Measurements from ENCODE around the gene ITGAV. TPM values are rescaled to one million over a fixed set of nuclear protein-coding genes. Genes with fewer than 3 reads are reported as not detected.

ITGAV gene
- total RNA-seq, 5 donors from 2014 or later (not counting 1 experiment from before 2014, with no cell fraction given): 5.8 to 9.5 (median 5.9) TPM

DNA sequence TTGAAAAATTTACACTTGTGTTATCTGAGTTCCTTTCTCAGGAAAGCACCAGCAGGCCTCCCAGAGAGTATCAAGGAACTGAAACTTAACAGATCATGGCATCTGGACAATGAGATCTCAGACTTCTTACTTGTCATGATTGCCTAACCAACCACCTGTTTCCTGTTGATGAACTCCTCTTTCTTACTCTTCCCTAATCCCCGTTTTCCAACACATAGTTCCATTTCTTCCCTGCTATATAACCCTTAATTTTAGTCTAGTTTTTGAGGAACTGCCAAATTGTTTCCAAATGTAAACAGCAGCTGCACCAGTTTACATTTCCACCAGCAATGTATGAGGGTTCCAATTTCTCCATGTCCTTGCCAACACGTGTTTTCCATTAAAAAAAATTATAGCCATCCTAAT is 98.0 kb downstream of the ITGAV start:
- ATAC-seq (replicated peaks in 1 of 4): no peak
- DNase-seq: no peak
- Histone ChIP-seq H3K4me3 (ENCODE audit: control insufficient read depth in 1 of 2, extremely low read depth in 1 of 2, low read length in 1 of 2) (no peak overlapping the region), H3K9me3 (no peaks in the 10 kb centered on the region), H3K4me1 (ENCODE audit: control insufficient read depth in 1 of 2, extremely low read depth in 1 of 2, insufficient read depth in 2 of 2, low read length in 2 of 2) (no peaks in the 10 kb centered on the region), H3K27ac (ENCODE audit: low read length) (no peak overlapping the region), H3K27me3 (replicated peaks in 1 of 2; ENCODE audit: control insufficient read depth in 2 of 2, extremely low read depth in 1 of 2, insufficient read depth in 2 of 2, low read length in 1 of 2) (no peaks in the 10 kb centered on the region), H3K36me3 (ENCODE audit: control insufficient read depth in 2 of 2, extremely low read depth in 1 of 2, insufficient read depth in 1 of 2, low read length in 1 of 2) (no peaks in the 10 kb centered on the region)
- ChIA-PET CTCF (no interaction called here), POLR2A (no interaction called here)
- H3K27ac Mint-ChIP-seq: no peak overlapping the region
- peaks cover 9 to 19% (median 15%) of the 10 kb centered on the region in 3 donors for H3K9me3 Mint-ChIP-seq
- peaks cover 11 to 18% of the 10 kb centered on the region in 2 donors for H3K27me3 Mint-ChIP-seq
- no peaks in the 10 kb centered on the region for H3K4me1 Mint-ChIP-seq
- H3K4me3 Mint-ChIP-seq: no peak overlapping the region
- no CpG with 5 or more reads among the region's 2 CpGs for WGBS (ENCODE audit: insufficient coverage)
- H3K36me3 Mint-ChIP-seq: peaks cover 3% of the 10 kb centered on the region

DNA sequence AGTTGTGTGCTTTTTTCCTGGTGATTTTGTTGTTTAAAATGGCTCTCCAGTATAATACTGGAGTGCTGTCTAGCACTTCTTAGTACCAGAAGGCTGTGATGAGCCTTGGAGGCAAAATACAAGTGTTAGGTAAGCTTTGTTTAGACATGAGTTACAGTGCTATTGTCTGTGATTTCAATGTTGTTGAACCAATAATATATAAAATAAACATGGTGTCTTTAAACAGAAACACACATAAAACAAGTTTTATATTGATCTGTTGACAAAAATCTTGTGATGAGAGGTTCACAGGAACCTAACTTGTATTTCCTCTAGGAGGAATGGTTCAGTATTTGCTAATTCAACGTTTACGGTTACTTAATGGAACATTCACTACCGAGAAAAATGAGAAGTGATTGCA is 99.0 kb downstream of the ITGAV start:
- ATAC-seq (replicated peaks in 1 of 4) (no peak), DNase-seq (no peak)
- H3K27ac Mint-ChIP-seq: no peak overlapping the region
- no peaks in the 10 kb centered on the region for H3K9me3 ChIP-seq
- H3K36me3 ChIP-seq (ENCODE audit: control insufficient read depth in 2 of 2, extremely low read depth in 1 of 2, insufficient read depth in 1 of 2, low read length in 1 of 2): no peaks in the 10 kb centered on the region
- ChIA-PET CTCF (no interaction called here), POLR2A (no interaction called here)
- peaks cover 0 to 3% of the 10 kb centered on the region in 2 experiments for H3K27me3 ChIP-seq (replicated peaks in 1 of 2; ENCODE audit: control insufficient read depth in 2 of 2, extremely low read depth in 1 of 2, insufficient read depth in 2 of 2, low read length in 1 of 2)
- H3K4me1 ChIP-seq (ENCODE audit: control insufficient read depth in 1 of 2, extremely low read depth in 1 of 2, insufficient read depth in 2 of 2, low read length in 2 of 2): peaks cover 0 to 3% of the 10 kb centered on the region in 2 experiments
- H3K36me3 Mint-ChIP-seq: peaks cover 3% of the 10 kb centered on the region
- H3K4me3 Mint-ChIP-seq: no peak overlapping the region
- H3K4me1 Mint-ChIP-seq: no peaks in the 10 kb centered on the region
- H3K27ac ChIP-seq (ENCODE audit: low read length): no peak overlapping the region
- H3K27me3 Mint-ChIP-seq: peaks cover 16 to 23% of the 10 kb centered on the region in 2 donors
- no peak overlapping the region for H3K4me3 ChIP-seq (ENCODE audit: control insufficient read depth in 1 of 2, extremely low read depth in 1 of 2, low read length in 1 of 2)
- WGBS (ENCODE audit: insufficient coverage): no CpG with 5 or more reads among the region's 3 CpGs
- peaks cover 5 to 19% (median 15%) of the 10 kb centered on the region in 3 donors for H3K9me3 Mint-ChIP-seq

GRCh38 chr2:186690786-186691185 is 100.9 kb downstream of the ITGAV start:
- Histone ChIP-seq H3K27me3 (replicated peaks in 1 of 2; ENCODE audit: control insufficient read depth in 2 of 2, extremely low read depth in 1 of 2, insufficient read depth in 2 of 2, low read length in 1 of 2) (peaks cover 0 to 9% of the 10 kb centered on the region in 2 experiments), H3K36me3 (ENCODE audit: control insufficient read depth in 2 of 2, extremely low read depth in 1 of 2, insufficient read depth in 1 of 2, low read length in 1 of 2) (no peaks in the 10 kb centered on the region), H3K4me1 (ENCODE audit: control insufficient read depth in 1 of 2, extremely low read depth in 1 of 2, insufficient read depth in 2 of 2, low read length in 2 of 2) (peaks cover 3 to 9% of the 10 kb centered on the region in 2 experiments), H3K27ac (ENCODE audit: low read length) (no peak overlapping the region), H3K9me3 (no peaks in the 10 kb centered on the region), H3K4me3 (ENCODE audit: control insufficient read depth in 1 of 2, extremely low read depth in 1 of 2, low read length in 1 of 2) (no peak overlapping the region)
- peaks cover 7 to 13% (median 11%) of the 10 kb centered on the region in 3 donors for H3K4me1 Mint-ChIP-seq
- peaks cover 32 to 41% of the 10 kb centered on the region in 2 donors for H3K27me3 Mint-ChIP-seq
- no CpG with 5 or more reads among the region's 2 CpGs for WGBS (ENCODE audit: insufficient coverage)
- ATAC-seq (replicated peaks in 1 of 4): no peak
- no peak for DNase-seq
- H3K27ac Mint-ChIP-seq: no peak overlapping the region
- H3K36me3 Mint-ChIP-seq: peaks cover 3% of the 10 kb centered on the region
- POLR2A ChIA-PET: no interaction called here
- CTCF ChIA-PET: no interaction called here
- no peak overlapping the region for H3K4me3 Mint-ChIP-seq
- H3K9me3 Mint-ChIP-seq: peaks cover 5 to 19% (median 15%) of the 10 kb centered on the region in 3 donors

GRCh38 chr2:186691231-186691630 is 101.4 kb downstream of the ITGAV start:
- H3K9me3 ChIP-seq: no peaks in the 10 kb centered on the region
- Mint-ChIP-seq H3K27ac (no peak overlapping the region), H3K4me1 (peaks cover 7 to 13% (median 11%) of the 10 kb centered on the region in 3 donors), H3K4me3 (no peak overlapping the region), H3K9me3 (peaks cover 5 to 19% (median 15%) of the 10 kb centered on the region in 3 donors), H3K36me3 (peaks cover 3% of the 10 kb centered on the region), H3K27me3 (peaks cover 35 to 41% of the 10 kb centered on the region in 2 donors)
- ChIA-PET POLR2A (no interaction called here), CTCF (no interaction called here)
- H3K27ac ChIP-seq (ENCODE audit: low read length): no peak overlapping the region
- H3K36me3 ChIP-seq (ENCODE audit: control insufficient read depth in 2 of 2, extremely low read depth in 1 of 2, insufficient read depth in 1 of 2, low read length in 1 of 2): no peaks in the 10 kb centered on the region
- DNase-seq (no peak), ATAC-seq (replicated peaks in 1 of 4) (no peak)
- peaks cover 3 to 9% of the 10 kb centered on the region in 2 experiments for H3K4me1 ChIP-seq (ENCODE audit: control insufficient read depth in 1 of 2, extremely low read depth in 1 of 2, insufficient read depth in 2 of 2, low read length in 2 of 2)
- no peak overlapping the region for H3K4me3 ChIP-seq (ENCODE audit: control insufficient read depth in 1 of 2, extremely low read depth in 1 of 2, low read length in 1 of 2)
- H3K27me3 ChIP-seq (replicated peaks in 1 of 2; ENCODE audit: control insufficient read depth in 2 of 2, extremely low read depth in 1 of 2, insufficient read depth in 2 of 2, low read length in 1 of 2): peaks cover 0 to 9% of the 10 kb centered on the region in 2 experiments

- H3K27me3 ChIP-seq (replicated peaks in 1 of 2; ENCODE audit: control insufficient read depth in 2 of 2, extremely low read depth in 1 of 2, insufficient read depth in 2 of 2, low read length in 1 of 2): peaks cover 0 to 9% of the 10 kb centered on the region in 2 experiments
- H3K27ac ChIP-seq (ENCODE audit: low read length): no peak overlapping the region
- H3K9me3 Mint-ChIP-seq: peaks cover 5 to 17% (median 15%) of the 10 kb centered on the region in 3 donors
- 100% methylated on average over 3 of the region's 5 CpGs for WGBS (ENCODE audit: insufficient coverage)
- H3K4me3 ChIP-seq (ENCODE audit: control insufficient read depth in 1 of 2, extremely low read depth in 1 of 2, low read length in 1 of 2): no peak overlapping the region
- H3K27ac Mint-ChIP-seq: no peak overlapping the region
- ChIA-PET CTCF (no interaction called here), POLR2A (no interaction called here)
- peaks cover 41 to 48% of the 10 kb centered on the region in 2 donors for H3K27me3 Mint-ChIP-seq
- ATAC-seq (replicated peaks in 1 of 4) (no peak), DNase-seq (no peak)
- H3K4me1 ChIP-seq (ENCODE audit: control insufficient read depth in 1 of 2, extremely low read depth in 1 of 2, insufficient read depth in 2 of 2, low read length in 2 of 2): peaks cover 3 to 9% of the 10 kb centered on the region in 2 experiments
- H3K4me3 Mint-ChIP-seq: no peak overlapping the region
- H3K36me3 Mint-ChIP-seq: peaks cover 3% of the 10 kb centered on the region
- H3K9me3 ChIP-seq: no peaks in the 10 kb centered on the region
- no peaks in the 10 kb centered on the region for H3K36me3 ChIP-seq (ENCODE audit: control insufficient read depth in 2 of 2, extremely low read depth in 1 of 2, insufficient read depth in 1 of 2, low read length in 1 of 2)
- peaks cover 7 to 13% (median 11%) of the 10 kb centered on the region in 3 donors for H3K4me1 Mint-ChIP-seq
Measured at GRCh38 chr2:186691900-186692299, 102.0 kb downstream of the ITGAV start.

GRCh38 chr2:186693446-186693832 is 103.6 kb downstream of the ITGAV start:
- H3K27me3 ChIP-seq (replicated peaks in 1 of 2; ENCODE audit: control insufficient read depth in 2 of 2, extremely low read depth in 1 of 2, insufficient read depth in 2 of 2, low read length in 1 of 2): peaks cover 0 to 9% of the 10 kb centered on the region in 2 experiments
- H3K36me3 Mint-ChIP-seq: no peaks in the 10 kb centered on the region
- ATAC-seq (replicated peaks in 1 of 4) (no peak), DNase-seq (no peak)
- H3K27ac ChIP-seq (ENCODE audit: low read length): no peak overlapping the region
- no peak overlapping the region for H3K27ac Mint-ChIP-seq
- WGBS (ENCODE audit: insufficient coverage): 20% methylated on average over 2 of the region's 7 CpGs
- no peaks in the 10 kb centered on the region for H3K36me3 ChIP-seq (ENCODE audit: control insufficient read depth in 2 of 2, extremely low read depth in 1 of 2, insufficient read depth in 1 of 2, low read length in 1 of 2)
- CTCF ChIA-PET: no interaction called here
- peak overlapping the region in 2 of 3 donors; percentile 5 to 77 for H3K4me3 Mint-ChIP-seq
- H3K9me3 ChIP-seq: no peaks in the 10 kb centered on the region
- peaks cover 7 to 13% (median 11%) of the 10 kb centered on the region in 3 donors for H3K4me1 Mint-ChIP-seq
- POLR2A ChIA-PET: no interaction called here
- peak overlapping the region; percentile 4 to 85 for H3K4me3 ChIP-seq (ENCODE audit: control insufficient read depth in 1 of 2, extremely low read depth in 1 of 2, low read length in 1 of 2)
- peaks cover 45 to 48% of the 10 kb centered on the region in 2 donors for H3K27me3 Mint-ChIP-seq
- H3K4me1 ChIP-seq (ENCODE audit: control insufficient read depth in 1 of 2, extremely low read depth in 1 of 2, insufficient read depth in 2 of 2, low read length in 2 of 2): peaks cover 3 to 9% of the 10 kb centered on the region in 2 experiments
- H3K9me3 Mint-ChIP-seq: peaks cover 0 to 4% (median 3%) of the 10 kb centered on the region in 3 donors
